K562 (cell line): ENCODE results near the gene PGBD1. TPM values are rescaled to one million over a fixed set of nuclear protein-coding genes. Genes with fewer than 3 reads are reported as not detected.

ENCODE experiments used
- ARID3A ChIP-seq: IDR thresholded peaks from 2 replicates; pipeline ENCODE4 v1.6.1; 2012; ENCODE audit warnings: low read depth, low read length, improper control_type of control experiment, borderline replicate concordance
- ATF3 ChIP-seq, 2 experiments: fragments of 450-650 bp in 1 of 2; sonication (generic) in 1 of 2; formaldehyde crosslinking in 1 of 2; IDR thresholded peaks in 1 of 2; conservative IDR thresholded peaks in 1 of 2; 2 replicates each; pipeline versions ENCODE4 v1.6.1 to v1.8.1; 2016 to 2023; ENCODE audit warnings: mild to moderate bottlenecking in 2 of 2, moderate library complexity in 2 of 2, inconsistent platforms in 1 of 2, missing genetic modification reagents in 1 of 2
- CBFA2T3 ChIP-seq: fragments of 450-650 bp; IDR thresholded peaks from 2 replicates; pipeline ENCODE4 v1.6.1; 2017
- CBX1 ChIP-seq: sonication (generic); IDR thresholded peaks from 2 replicates; pipeline ENCODE4 v1.6.1; 2016; ENCODE audit warnings: antibody characterized with exemption, low read depth, mild to moderate bottlenecking
- ETS2 ChIP-seq: IDR thresholded peaks from 2 replicates; pipeline ENCODE4 v1.6.1; 2016; ENCODE audit warnings: borderline replicate concordance, missing genetic modification characterization, mild to moderate bottlenecking, moderate library complexity, missing compliant biosample characterization; ENCODE audit not compliant: poor library complexity, severe bottlenecking
- FOXA1 ChIP-seq: fragments of 450-650 bp; IDR thresholded peaks from 2 replicates; pipeline ENCODE4 v1.6.1; 2016; ENCODE audit warnings: mild to moderate bottlenecking, borderline replicate concordance
- HNRNPL ChIP-seq: fragments of 200-400 bp; formaldehyde crosslinking; IDR thresholded peaks from 2 replicates; pipeline ENCODE4 v1.6.1; 2017; ENCODE audit warnings: low read depth, mild to moderate bottlenecking, low read length
- JUN ChIP-seq, 2 experiments: sonication (generic) in 1 of 2; formaldehyde crosslinking in 1 of 2; IDR thresholded peaks; 2 replicates each; pipeline versions ENCODE4 v1.6.1 to v1.8.0; 2012 to 2022; ENCODE audit warnings: borderline replicate concordance in 2 of 2, mild to moderate bottlenecking in 2 of 2, improper control_type of control experiment in 1 of 2, low read depth in 1 of 2, low read length in 1 of 2, missing genetic modification reagents in 1 of 2
- KDM1A ChIP-seq, 2 experiments: fragments of 450-650 bp; IDR thresholded peaks; 2 replicates each; pipeline ENCODE4 v1.6.1; 2016; ENCODE audit warnings: mild to moderate bottlenecking in 2 of 2
- KLF13 ChIP-seq: fragments of 450-650 bp; IDR thresholded peaks from 2 replicates; pipeline ENCODE4 v1.6.1; 2016; ENCODE audit warnings: missing genetic modification characterization, low read depth, mild to moderate bottlenecking, missing compliant biosample characterization, moderate library complexity, borderline replicate concordance
- MECOM ChIP-seq: fragments of 250-450 bp; sonication (Bioruptor Pico); IDR thresholded peaks from 2 replicates; pipeline ENCODE4 v1.8.0; 2022; ENCODE audit warnings: inconsistent platforms
- NCOA2 ChIP-seq, 2 experiments: fragments of 450-650 bp; IDR thresholded peaks; 2 replicates each; pipeline ENCODE4 v1.6.1; 2018; ENCODE audit warnings: mild to moderate bottlenecking in 2 of 2, moderate library complexity in 1 of 2; ENCODE audit not compliant: partially characterized antibody in 2 of 2
- PYGO2 ChIP-seq: fragments of 450-650 bp; IDR thresholded peaks from 2 replicates; pipeline ENCODE4 v1.6.1; 2016; ENCODE audit warnings: mild to moderate bottlenecking, missing genetic modification characterization, moderate library complexity, missing compliant biosample characterization
- RAD21 ChIP-seq, 2 experiments: fragments of 250-450 bp in 1 of 2; fragments of 450-650 bp in 1 of 2; sonication (Bioruptor Pico) in 1 of 2; formaldehyde crosslinking in 1 of 2; IDR thresholded peaks in 1 of 2; conservative IDR thresholded peaks in 1 of 2; 2 replicates each; pipeline versions ENCODE4 v1.4.0 to v1.8.0; 2020 to 2022; ENCODE audit warnings: mild to moderate bottlenecking in 2 of 2, moderate library complexity in 1 of 2
- STAT5B ChIP-seq: fragments of 250-450 bp; sonication (Bioruptor Pico); IDR thresholded peaks from 2 replicates; pipeline ENCODE4 v1.8.0; 2021; ENCODE audit warnings: mild to moderate bottlenecking, inconsistent platforms
- ZNF408 ChIP-seq: fragments of 250-450 bp; sonication (Bioruptor Pico); IDR thresholded peaks from 2 replicates; pipeline ENCODE4 v1.4.0; 2020; ENCODE audit warnings: low read depth, mild to moderate bottlenecking, moderate library complexity
- ZNF830 ChIP-seq: fragments of 250-450 bp; sonication (Bioruptor Pico); IDR thresholded peaks from 2 replicates; pipeline ENCODE4 v1.5.0; 2021; ENCODE audit warnings: mild to moderate bottlenecking
- ZZZ3 ChIP-seq: fragments of 450-650 bp; IDR thresholded peaks from 2 replicates; pipeline ENCODE4 v1.6.1; 2016; ENCODE audit warnings: antibody characterized with exemption, mild to moderate bottlenecking, moderate library complexity
- polyA plus RNA-seq, 8 experiments: library from polyadenylated mRNA; depleted of rRNA in 4 of 8; stranded (reverse) in 5 of 8; unstranded in 3 of 8; fragments of >200 nt; fragmentation: Nextera tagmentation in 2 of 8; fragmentation: Illumina TruSeq in 1 of 8; extraction: Ambion mirVana in 2 of 8; extraction: Trizol in 1 of 8; gene quantifications; 2 replicates each; pipeline versions ENCODE4 v1.2.1 to v1.2.3, GENCODE V29; 2011 to 2014; ENCODE audit warnings: inconsistent platforms in 1 of 8, missing spikeins in 1 of 8
- total RNA-seq, 7 experiments: library from RNA; depleted of rRNA in 6 of 7; stranded (reverse); fragments of >200 nt in 6 of 7; fragmentation: Illumina TruSeq in 2 of 7; extraction: Trizol in 2 of 7; gene quantifications; 2 replicates each; pipeline versions ENCODE4 v1.2.1 to v1.2.3, GENCODE V29; 2011 to 2021; ENCODE audit warnings: low replicate concordance in 1 of 7
- TF ChIP-seq, protein P1 (sequence below): fragments of 450-650 bp; IDR thresholded peaks from 2 replicates; pipeline ENCODE4 v1.6.1; 2018; ENCODE audit not compliant: partially characterized antibody

PGBD1 gene
- total and polyA plus RNA-seq, 9 of the 15 experiments (the other 6 are each of a cell fraction or from before 2014, with no cell fraction given): 3.3 to 9.0 (median 7.3) TPM

- TF ChIP-seq ATF3 (IDR thresholded peaks at IDR 0.05) (peak; percentile 86), ATF3 (CRISPR knock-in tag; conservative IDR thresholded peaks at IDR 0.05) (no peak), ETS2 (tag) (no peak), ZNF408 (CRISPR knock-in tag) (no peak), MECOM (peak; percentile 93), ZNF830 (CRISPR knock-in tag) (no peak), PYGO2 (tag) (0 out of 2 replicates have a peak, but pooled peaks have one; percentile 28), ARID3A (0 out of 2 replicates have a peak, but pooled peaks have one; percentile 26), ZZZ3 (no peak), KDM1A (IDR thresholded peaks at IDR 0.05) (peak in 1 of 2 experiments; percentile 48; a peak in 3 of 4 replicates), KLF13 (tag) (no peak), CBX1 (no peak), CBFA2T3 (peak; percentile 44), HNRNPL (no peak), NCOA2 (IDR thresholded peaks at IDR 0.05; ENCODE audit: partially characterized antibody in 2 of 2) (peak in 1 of 2 experiments; percentile 23), FOXA1 (no peak), RAD21 (CRISPR knock-in tag; conservative IDR thresholded peaks at IDR 0.05 in 1 of 2, IDR thresholded peaks at IDR 0.05 in 1 of 2) (no peak), STAT5B (CRISPR knock-in tag) (no peak), JUN (IDR thresholded peaks at IDR 0.05; ENCODE audit: borderline replicate concordance, low read depth, low read length) (peak; percentile 86), JUN (CRISPR knock-in tag; IDR thresholded peaks at IDR 0.05; ENCODE audit: borderline replicate concordance) (no peak)
- TF ChIP-seq, protein P1, sequence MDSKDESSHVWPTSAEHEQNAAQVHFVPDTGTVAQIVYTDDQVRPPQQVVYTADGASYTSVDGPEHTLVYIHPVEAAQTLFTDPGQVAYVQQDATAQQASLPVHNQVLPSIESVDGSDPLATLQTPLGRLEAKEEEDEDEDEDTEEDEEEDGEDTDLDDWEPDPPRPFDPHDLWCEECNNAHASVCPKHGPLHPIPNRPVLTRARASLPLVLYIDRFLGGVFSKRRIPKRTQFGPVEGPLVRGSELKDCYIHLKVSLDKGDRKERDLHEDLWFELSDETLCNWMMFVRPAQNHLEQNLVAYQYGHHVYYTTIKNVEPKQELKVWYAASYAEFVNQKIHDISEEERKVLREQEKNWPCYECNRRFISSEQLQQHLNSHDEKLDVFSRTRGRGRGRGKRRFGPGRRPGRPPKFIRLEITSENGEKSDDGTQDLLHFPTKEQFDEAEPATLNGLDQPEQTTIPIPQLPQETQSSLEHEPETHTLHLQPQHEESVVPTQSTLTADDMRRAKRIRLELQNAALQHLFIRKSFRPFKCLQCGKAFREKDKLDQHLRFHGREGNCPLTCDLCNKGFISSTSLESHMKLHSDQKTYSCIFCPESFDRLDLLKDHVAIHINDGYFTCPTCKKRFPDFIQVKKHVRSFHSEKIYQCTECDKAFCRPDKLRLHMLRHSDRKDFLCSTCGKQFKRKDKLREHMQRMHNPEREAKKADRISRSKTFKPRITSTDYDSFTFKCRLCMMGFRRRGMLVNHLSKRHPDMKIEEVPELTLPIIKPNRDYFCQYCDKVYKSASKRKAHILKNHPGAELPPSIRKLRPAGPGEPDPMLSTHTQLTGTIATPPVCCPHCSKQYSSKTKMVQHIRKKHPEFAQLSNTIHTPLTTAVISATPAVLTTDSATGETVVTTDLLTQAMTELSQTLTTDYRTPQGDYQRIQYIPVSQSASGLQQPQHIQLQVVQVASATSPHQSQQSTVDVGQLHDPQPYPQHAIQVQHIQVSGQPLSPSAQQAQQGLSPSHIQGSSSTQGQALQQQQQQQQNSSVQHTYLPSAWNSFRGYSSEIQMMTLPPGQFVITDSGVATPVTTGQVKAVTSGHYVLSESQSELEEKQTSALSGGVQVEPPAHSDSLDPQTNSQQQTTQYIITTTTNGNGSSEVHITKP: no peak
Measured at GRCh38 chr6:28264834-28265401, 16.5 kb upstream of the PGBD1 start (continued).
